GM04503 (cell line): ENCODE measurements around the gene HAT1.

ENCODE experiments used
- DNase-seq: peaks from one replicate; pipeline ENCODE4 v3.0.0-alpha.2; 2012; ENCODE audit warnings: low read depth

Gene HAT1

DNA sequence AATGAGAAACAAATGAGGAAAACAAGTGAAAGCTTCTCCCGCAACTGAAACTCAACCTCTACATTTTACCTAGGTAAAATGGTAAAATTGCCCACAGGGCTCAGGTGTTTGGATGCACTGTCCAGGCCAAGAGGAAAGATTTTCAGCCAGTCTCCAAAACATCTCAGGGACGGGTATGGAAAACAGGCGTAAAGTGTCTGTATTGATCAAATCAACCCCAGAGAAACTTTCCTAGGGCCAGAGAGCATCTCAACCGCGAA is 361 bp upstream of the HAT1 start:
- DNase-seq: no peak

DNA sequence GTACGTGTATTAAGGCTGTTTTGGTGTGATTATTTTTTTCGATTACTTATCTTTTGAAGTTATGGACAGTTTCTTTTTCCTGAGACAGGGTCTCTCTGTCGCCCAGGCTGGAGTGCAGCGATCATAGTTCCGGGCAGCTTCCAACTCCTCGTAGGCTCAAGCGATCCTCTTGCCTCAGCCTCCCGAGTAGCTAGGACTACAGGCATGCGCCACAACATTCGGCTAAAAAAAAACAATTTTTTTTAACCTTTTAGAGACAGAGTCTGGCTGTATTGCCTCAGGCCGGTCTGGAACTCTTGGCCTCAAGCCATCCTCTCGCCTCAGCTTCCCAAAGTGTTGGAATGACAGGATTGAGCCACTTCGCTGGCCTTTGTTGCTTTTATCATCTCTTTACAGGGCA is 945 bp downstream of the HAT1 start:
- DNase-seq: peak; percentile 16

DNA sequence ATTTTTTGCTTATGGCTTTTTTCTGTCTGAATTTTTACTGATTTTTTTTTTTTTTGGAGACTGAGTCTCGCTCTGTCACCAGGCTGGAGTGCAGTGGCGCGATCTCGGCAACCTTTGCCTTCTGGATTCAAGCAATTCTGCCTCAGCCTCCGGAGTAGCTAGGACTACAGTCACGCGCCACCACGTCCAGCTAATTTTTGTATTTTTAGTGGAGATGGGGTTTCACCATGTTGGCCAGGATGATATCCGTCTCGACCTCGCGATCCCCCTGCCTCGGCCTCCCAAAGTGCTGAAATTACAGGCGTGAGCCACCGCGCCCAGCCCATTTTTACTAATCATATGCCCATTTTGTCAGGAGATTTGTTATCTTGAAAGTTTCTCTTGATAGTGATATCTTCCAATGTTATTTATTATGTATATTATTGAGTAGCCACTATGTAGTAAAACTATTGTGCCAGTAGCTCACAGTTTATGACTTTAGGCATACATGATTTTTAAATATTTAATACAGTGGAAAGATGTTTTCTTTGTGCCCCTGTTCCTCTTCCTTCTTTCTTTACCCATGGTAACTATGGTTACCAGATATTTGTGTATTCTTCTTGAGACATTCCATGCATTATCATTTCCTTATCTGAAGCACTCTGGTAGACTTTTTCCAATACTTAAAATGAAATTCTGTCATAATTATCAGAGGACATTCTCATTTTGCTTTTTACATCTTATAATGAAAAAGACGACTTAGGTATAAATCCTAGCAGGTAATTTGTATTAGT is 2.1 kb downstream of the HAT1 start:
- DNase-seq: no peak

DNA sequence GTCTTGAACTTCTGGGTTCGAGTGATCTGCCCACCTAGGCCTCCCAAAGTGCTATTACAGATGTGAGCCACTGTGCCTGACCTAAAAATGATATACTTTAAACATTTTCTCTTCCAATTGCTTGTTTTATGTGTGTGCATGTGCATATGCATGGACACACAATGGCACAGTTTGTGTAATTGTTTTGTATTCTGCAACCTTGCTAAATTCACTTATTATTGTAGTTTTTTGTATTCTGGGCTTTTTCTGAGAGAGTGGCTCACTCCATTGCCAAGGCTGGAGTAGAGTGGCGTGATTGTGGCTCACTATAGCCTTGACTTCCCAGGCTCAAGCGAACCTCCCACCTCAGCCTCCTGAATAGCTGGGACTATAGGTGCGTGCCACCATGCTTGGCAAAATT is 8.1 kb downstream of the HAT1 start:
- DNase-seq: no peak

DNA sequence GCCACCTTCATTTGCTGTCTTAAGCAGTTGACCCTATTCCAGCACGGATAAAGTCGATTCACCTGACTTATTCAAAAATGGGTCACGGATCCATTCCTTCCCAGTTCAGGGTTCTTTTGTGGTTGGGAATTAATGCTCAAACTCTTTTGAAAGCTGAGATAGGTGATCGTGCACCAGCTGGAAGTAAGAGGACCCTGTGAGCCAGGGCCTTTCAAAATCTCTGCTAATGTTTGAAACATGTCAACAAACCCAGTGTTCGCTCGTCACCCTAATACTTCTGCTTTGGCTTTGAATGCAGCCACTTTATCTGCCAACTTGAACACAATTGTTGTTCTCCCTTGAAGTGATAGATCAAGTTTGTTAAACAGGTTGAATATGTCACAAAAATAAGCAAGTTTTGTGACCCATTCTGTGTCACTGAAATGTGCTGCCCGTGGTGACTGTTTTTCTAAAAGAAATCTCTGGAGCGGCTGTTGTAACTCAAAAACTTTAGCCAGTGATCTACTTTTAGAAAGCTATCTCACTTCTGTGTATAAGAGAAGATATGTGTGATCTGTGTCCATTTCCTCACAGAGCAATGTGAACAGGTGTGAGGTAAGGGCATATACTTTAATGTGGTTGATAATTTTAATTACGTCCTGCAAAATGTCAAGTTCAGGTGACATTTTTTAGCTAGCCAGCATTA is 16.9 kb downstream of the HAT1 start:
- no peak for DNase-seq

DNA sequence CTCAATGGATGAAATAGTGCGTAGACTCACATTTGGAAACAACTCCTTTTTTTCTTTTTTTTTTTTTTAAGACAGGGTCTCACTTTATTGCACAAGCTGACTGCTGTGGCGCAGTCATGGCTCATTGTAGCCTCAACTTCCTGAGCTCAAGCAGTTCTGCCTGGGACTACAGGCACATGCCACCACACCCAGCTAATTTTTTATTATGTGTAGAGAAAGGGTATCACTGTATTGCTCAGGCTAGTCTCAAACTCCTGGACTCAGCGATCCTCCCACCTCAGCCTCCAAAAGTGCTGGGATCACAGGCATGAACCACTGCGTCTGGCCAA is 17.4 kb downstream of the HAT1 start:
- DNase-seq: no peak

DNA sequence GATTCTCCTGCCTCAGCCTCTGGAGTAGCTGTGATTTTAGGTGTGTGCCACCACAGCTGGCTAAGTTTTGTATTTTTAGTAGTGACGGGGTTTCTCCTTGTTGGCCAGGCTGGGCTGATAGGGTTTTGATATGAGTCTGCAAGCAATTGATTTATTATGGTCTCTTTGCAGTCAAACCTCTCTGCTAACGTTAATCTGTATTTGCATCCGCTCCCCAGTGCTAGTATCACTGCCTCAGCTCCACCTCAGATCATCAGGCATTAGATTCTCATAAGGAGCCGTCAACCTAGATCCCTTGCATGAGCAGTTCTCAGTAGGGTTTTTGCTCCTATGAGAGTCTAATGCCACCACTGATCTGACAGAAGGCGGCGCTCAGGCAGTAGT is 19.0 kb downstream of the HAT1 start:
- no peak for DNase-seq

DNA sequence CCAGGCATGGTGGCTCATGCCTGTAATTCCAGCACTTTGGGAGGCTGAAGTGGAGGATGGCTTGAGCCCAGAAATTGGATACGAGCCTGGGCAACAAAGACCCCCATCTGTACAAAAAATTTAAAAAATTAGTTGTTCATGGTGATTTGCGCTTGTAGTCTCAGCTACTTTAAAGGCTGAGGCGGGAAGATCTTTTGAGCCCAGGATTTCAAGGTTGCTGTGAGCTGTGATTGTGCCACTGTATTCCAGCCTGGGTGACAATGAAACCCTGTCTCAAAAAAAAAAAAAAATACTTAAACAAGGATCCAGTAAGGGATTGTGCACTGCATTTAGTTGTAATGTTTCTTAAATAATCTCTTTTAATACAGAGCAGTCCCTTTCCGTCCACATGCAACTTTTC is 21.6 kb downstream of the HAT1 start:
- DNase-seq: no peak

DNA sequence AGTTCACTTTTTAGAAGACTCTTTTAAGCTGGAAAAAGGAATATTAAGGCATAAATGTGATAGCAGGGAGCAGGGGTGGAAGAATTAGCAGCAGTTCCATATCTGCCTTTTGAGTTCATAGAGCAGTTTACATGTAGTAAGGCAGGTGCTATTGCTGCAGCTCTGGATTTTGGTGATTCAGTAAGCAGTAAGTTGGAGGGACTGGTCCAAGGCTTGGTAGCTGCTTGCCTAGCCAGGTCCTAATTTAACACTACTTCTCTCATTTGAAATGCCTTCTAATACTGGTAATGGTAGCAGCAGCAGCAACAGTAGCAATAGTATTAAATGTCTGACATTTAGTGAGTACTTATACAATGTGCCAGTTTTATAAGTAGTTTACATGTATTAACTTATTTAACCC is 30.0 kb downstream of the HAT1 start:
- no peak for DNase-seq

DNA sequence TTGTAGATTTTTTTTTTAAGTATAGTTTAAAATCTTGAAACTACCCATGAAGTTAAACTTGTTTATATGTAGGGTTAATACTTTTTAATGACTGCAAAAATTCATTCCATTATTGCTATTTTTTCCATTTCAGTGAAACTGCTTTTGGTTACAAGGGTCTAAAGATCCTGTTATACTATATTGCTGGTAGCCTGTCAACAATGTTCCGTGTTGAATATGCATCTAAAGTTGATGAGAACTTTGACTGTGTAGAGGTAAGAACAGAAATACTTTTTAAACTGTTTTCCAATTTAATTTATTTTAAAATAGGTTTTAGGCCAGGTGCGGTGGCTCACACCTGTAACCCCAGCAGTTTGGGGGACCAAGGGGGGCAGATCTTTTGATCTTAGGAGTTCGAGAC is 30.5 kb downstream of the HAT1 start:
- no peak for DNase-seq

DNA sequence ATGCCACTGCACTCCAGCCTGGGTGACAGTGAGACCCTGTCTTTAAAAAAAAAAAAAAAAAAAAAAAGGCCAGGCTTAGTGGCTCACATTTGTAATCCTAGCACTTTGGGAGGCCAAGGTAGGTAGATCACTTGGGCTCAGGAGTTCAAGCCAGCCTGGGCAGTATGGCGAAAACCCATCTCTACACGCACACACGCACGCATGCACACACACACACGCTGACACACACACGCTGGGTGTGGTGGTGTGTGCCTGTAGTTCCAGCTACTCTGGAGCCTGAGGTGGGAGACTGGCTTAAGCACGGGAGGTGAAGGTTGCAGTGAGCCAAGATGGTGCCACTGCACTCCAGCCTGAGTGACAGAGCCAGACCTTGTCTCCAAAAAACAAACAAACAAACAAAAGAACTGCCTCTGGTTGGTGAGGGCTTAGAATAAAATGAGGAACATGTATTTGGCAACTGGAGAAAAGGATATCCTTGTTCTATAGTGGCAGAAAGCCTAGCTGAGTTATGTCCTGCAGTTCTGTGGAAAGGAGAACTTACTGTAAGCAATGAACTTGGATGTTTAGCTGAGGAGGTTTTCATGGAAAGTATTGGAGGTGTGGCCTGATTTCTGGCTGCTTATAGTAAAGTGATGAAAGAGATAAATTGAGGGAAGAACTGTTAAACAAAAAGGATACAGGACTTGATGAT is 34.0 kb downstream of the HAT1 start:
- no peak for DNase-seq

DNA sequence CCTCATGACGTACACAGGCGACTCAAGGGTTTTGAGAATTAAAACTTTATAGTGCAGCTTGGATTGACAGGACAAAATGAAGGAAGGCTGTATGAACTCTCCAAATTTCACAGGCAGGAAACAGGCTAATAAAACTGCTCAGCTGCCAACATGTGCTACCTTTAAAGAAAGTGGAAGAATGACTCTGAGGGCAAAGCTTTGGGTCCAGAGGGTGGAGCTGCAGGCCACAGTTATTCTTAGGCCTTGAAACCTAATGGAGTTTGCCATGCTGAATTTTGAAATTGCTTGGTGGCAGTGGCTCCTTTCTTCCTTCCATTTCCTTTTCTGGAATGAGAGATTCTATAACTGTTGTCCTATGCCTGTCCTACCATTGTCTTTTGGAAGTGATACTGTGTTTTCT is 34.8 kb downstream of the HAT1 start:
- DNase-seq: no peak

DNA sequence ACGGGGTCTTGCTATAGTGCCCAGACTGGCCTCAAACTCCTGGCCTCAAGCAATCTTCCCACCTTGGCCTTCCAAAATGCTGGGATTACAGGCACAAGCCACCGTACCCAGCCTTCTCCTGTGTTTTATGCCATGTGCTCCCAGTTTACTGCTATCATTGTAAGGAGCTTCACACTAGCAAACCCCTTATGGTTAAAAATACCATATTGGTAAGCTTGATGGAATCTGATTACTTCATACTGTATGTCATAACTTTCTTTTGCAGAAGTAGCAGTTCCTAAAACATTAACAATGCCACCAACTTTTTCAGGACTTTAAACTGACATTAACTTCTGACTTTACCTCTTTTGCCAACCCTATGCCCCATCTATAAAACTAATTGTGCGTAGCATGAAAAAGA is 36.2 kb downstream of the HAT1 start:
- DNase-seq: peak; percentile 61

DNA sequence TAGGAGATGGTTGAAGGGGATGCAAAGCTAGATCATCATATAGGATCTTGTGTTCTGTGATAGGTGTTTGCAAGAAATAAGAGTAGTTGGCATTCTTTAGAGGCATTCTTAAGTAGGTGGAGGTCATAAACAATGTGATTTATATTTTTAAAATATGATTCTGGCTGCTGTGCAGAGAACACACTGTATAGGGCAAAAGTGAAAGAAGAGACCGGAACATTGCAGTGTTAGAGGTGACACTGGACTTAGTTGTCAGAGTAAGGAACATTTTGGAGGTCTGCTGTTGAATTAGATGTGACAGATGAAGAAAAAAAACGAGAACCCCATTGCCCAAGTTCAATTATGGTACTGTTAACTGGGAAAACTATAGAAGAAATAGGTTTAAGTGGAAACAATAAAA is 37.7 kb downstream of the HAT1 start:
- DNase-seq: no peak

DNA sequence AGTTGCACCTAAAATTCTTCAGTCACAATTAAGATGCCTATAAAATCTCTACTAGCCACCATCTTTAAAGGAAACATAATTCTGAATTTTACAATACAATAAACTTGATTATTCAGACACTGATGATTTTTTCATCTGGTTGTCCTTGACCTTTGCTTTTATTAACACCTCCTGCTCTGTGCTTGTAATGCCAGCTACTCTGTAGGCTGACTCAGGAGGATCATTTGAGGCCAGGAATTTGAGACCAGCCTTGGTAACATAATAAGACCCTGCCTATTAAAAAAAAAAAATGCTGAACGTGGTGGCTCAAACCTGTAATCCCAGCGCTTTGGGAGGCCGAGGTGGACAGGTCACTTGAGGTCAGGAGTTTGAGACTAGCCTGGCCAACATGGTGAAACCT is 38.3 kb downstream of the HAT1 start:
- DNase-seq: no peak

DNA sequence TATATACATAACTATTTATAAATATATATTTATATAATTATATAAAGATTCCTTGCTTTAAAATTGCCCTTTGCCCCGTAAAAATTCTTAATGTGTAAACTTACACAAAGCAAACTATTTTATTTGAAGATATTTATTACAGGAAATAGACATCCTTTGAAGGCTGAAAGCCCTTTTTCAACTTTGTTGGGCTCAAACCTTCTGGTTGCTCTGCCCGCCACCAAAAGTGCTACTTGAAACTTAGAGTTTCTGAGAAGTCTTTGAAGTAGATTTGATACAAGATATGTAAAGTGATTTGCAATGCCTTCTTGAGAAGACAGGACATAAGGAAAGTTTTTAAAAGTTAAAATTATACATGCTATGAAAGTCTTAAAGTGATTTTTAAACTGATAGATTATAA is 40.9 kb downstream of the HAT1 start:
- DNase-seq: no peak

DNA sequence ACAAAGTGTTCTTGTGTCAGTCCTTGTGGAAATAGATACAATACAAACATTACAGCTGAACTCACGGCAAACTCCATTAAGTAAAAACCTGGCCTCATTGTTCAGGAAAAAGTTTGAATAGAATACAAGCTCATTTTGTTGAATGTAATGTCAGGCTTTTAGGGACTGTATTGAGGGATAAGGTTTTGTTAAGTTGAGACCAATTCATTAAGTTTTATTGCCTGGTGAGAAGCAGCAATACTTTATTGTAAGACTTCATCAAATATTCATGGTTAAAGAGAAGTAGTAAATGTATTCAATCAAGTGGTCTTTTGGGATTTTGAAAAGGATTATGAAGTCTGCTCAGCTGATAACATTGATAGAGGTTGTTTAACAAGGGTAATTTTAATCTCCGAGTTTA is 42.0 kb downstream of the HAT1 start:
- DNase-seq: no peak

DNA sequence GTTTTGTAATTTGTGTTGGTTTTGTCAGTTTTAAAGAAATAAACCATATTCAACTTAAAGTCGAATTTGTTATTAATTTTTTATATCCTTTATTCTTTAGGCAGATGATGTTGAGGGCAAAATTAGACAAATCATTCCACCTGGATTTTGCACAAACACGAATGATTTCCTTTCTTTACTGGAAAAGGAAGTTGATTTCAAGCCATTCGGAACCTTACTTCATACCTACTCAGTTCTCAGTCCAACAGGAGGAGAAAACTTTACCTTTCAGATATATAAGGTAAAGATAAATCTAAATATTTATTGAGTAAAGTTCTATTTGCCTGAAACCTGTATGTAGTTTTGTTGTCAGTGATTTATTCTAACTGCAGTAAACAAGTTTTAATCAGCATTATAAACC is 43.0 kb downstream of the HAT1 start:
- DNase-seq: no peak

DNA sequence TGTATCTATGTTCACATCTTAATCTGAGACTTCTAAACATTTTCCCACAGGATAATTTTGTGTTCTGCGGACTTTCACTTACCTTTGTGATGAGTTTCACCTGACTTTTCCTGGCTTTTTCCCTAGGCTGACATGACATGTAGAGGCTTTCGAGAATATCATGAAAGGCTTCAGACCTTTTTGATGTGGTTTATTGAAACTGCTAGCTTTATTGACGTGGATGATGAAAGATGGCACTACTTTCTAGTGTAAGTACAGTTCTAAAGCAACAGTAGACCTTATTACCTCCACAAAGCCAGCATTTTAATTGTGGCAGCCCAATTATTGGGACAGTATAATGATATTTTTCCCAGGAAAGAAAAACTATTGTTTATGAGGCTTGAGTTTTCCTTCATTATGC is 43.4 kb downstream of the HAT1 start:
- no peak for DNase-seq

DNA sequence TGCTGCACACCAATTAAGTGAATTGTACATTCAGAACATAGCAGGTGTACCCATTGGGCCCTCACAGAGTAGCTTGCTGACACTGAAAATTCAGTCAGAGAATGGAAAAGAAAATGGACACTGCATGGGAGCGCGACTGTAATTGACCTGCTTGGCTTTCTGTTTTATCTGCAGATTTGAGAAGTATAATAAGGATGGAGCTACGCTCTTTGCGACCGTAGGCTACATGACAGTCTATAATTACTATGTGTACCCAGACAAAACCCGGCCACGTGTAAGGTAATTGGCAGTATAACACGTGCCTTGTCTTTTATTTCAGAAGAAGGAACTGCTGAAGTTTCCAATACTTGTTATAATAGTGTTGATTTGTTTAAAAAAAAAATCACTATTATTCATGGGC is 44.0 kb downstream of the HAT1 start:
- DNase-seq: no peak

DNA sequence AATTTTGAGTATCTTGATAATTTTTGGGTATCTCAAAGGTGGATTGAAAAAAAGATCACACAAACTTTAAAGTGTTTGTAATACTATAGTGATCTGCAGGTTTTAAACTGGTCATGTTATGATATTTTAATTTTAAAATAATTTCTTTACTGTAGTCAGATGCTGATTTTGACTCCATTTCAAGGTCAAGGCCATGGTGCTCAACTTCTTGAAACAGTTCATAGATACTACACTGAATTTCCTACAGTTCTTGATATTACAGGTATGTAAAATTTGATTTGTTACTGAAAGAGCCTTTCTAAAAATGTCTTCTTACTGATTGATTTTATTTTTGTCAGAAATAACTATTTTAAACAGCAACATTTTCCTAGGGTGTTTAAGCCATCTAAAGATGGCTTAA is 44.4 kb downstream of the HAT1 start:
- no peak for DNase-seq

DNA sequence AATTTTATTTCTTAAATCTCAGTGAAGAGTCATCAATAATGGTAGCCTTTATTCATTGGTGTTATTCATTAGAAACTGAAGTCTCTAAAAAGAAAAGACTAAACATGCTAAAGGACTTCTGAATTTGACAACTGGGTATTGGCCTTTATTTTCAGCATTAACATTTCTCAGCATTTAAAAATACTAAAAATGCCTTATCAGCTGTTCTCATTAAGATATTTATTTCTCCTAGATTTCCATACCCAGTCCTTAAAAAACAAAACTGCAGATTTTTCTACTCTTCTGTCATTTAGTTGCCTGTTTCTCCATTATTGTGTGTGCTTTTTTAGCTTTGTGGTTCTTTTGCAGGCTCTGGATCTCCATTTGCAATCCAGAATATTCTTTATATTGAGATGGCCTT is 46.2 kb downstream of the HAT1 start:
- DNase-seq: no peak

DNA sequence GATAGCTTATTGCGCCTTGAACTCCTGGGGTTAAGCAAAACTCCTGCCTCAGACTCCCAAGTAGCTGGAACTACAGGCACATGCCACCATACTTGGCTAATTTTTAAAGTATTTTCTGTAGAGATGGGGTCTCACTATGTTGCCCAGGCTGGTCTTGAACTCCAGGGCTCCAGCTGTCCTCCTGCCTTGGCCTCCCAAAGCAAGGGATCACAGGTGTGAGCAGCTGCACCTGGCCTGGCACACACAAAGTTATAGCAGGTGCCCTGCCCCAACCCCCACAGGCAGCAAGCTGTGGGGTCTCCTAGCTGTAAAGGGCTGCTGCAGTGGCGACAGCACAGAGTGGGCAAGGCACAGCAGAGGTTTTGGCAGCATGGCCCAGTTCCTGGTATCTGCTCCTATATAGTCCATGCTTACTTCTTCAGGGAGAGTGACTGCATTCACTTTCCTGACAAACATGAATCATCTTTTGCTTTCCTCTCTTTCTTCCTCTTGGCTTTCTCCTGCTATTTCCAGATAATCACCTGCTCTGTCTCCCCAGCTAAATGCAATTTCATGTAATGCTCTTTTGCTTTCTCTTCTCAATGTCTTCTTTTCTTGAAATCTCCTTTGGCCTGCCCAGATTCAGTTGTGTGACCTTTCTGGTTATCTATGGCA is 50.2 kb downstream of the HAT1 start:
- DNase-seq: no peak
